HT-29 (cell line): ENCODE measurements around the gene IFNA13. TPM values are rescaled to one million over a fixed set of nuclear protein-coding genes. Genes with fewer than 3 reads are reported as not detected.
"Not testable (repeated sequence)": the region's sequence is repeated elsewhere in the genome, so short reads cannot be mapped to it uniquely, and the experiment has no call there.

ENCODE experiments used
- DNase-seq: peaks from one replicate; pipeline ENCODE4 v3.0.0-alpha.2; 2015; ENCODE audit warnings: low spot score
- total RNA-seq: library from RNA; depleted of rRNA; stranded (reverse); fragments of >200 nt; shearing (Covaris generic); gene quantifications from 2 replicates; pipeline ENCODE4 v1.2.3, GENCODE V29; 2014; rRNA removed

The IFNA13 gene
- total RNA-seq = not detected in 2 replicates

GRCh38 chr9:21367957-21368356 is at the start of gene IFNA13:
Gene IFNA13, minus strand, starts transcription at chr9:21368057. Its CDS starts 47 bp downstream, at chr9:21368010.
- DNase-seq = no peak

GRCh38 chr9:21415493-21416267 is 47.8 kb upstream of the IFNA13 start:
- peak; percentile 76 for DNase-seq

GRCh38 chr9:21414220-21414940 is 46.5 kb upstream of the IFNA13 start:
- no peak for DNase-seq

- DNase-seq = no peak
Measured at GRCh38 chr9:21413624-21414023, 45.8 kb upstream of the IFNA13 start.

- DNase-seq = no peak
Measured at GRCh38 chr9:21413151-21413550, 45.3 kb upstream of the IFNA13 start.

- DNase-seq = no peak
Measured at GRCh38 chr9:21412107-21412506, 44.2 kb upstream of the IFNA13 start.

GRCh38 chr9:21408817-21409216 is 41.0 kb upstream of the IFNA13 start, which contains the start of gene IFNA8:
Gene IFNA8, plus strand, starts transcription at chr9:21409117. Its CDS starts 60 bp downstream, at chr9:21409177.
- no peak for DNase-seq

- no peak for DNase-seq
Measured at GRCh38 chr9:21404146-21404545, 36.3 kb upstream of the IFNA13 start.

GRCh38 chr9:21402386-21403251 is 34.8 kb upstream of the IFNA13 start:
- no peak for DNase-seq

- DNase-seq = no peak
Measured at GRCh38 chr9:21399956-21400355, 32.1 kb upstream of the IFNA13 start.

- no peak for DNase-seq
Measured at GRCh38 chr9:21398955-21399489, 31.2 kb upstream of the IFNA13 start.

- peak; percentile 40 for DNase-seq
Measured at GRCh38 chr9:21395778-21396717, 28.2 kb upstream of the IFNA13 start.

GRCh38 chr9:21392270-21392669 is 24.4 kb upstream of the IFNA13 start:
- peak; percentile 81 for DNase-seq

GRCh38 chr9:21385131-21385670 is 17.3 kb upstream of the IFNA13 start, which contains the start of gene IFNA2:
Gene IFNA2, minus strand, starts transcription at chr9:21385398. Its CDS starts 69 bp downstream, at chr9:21385329.
- no peak for DNase-seq

- no peak for DNase-seq
Measured at GRCh38 chr9:21383627-21384026, 15.8 kb upstream of the IFNA13 start.

- DNase-seq = no peak
Measured at GRCh38 chr9:21381448-21382339, 13.8 kb upstream of the IFNA13 start.

GRCh38 chr9:21371467-21371866 is 3.6 kb upstream of the IFNA13 start:
- DNase-seq = not testable (repeated sequence)

GRCh38 chr9:21367169-21367568 is 688 bp downstream of the IFNA13 start:
- DNase-seq = not testable (repeated sequence)

GRCh38 chr9:21362287-21362686 is 5.6 kb downstream of the IFNA13 start:
- DNase-seq = no peak
